Adrenal gland (tissue), 19 donors: ENCODE measurements around the gene TMEM17. TPM values are rescaled to one million over a fixed set of nuclear protein-coding genes. Genes with fewer than 3 reads are reported as not detected.

Source experiments
- DNase-seq, 7 donors: peaks; one replicate each; pipeline ENCODE4 v3.0.0-alpha.2; 2019 to 2020
- H3K27ac ChIP-seq, 5 donors: fragments of 200-600 bp; sonication (generic) in 4 of 5; 1 replicate in 3 of 5; 2 replicates in 2 of 5; pipeline versions ENCODE4 v1.5.1 to v1.8.0; 2016 to 2020; ENCODE audit warnings: mild to moderate bottlenecking in 1 of 5
- H3K27me3 ChIP-seq: fragments of 200-600 bp; 2 replicates; pipeline ENCODE4 v1.8.0; 2021
- H3K36me3 ChIP-seq, 2 donors: fragments of 200-600 bp; replicated peaks in 1 of 2; 1 replicate in 1 of 2; 2 replicates in 1 of 2; pipeline versions ENCODE4 v1.5.1 to v1.8.0; 2018 to 2022
- H3K4me1 ChIP-seq, 2 donors: fragments of 200-600 bp; replicated peaks in 1 of 2; 1 replicate in 1 of 2; 2 replicates in 1 of 2; pipeline versions ENCODE4 v1.5.1 to v1.8.0; 2018 to 2021
- H3K4me3 ChIP-seq, 4 donors: fragments of 200-600 bp; sonication (generic) in 3 of 4; one replicate each; pipeline ENCODE4 v1.5.1; 2016 to 2018
- H3K9me3 ChIP-seq, 3 donors: fragments of 200-600 bp; sonication (generic) in 1 of 3; replicated peaks in 1 of 3; 1 replicate in 2 of 3; 2 replicates in 1 of 3; pipeline versions ENCODE4 v1.5.1 to v1.8.0; 2016 to 2021
- CTCF ChIP-seq, 6 experiments: fragments of 450-650 bp in 4 of 6; fragments of 200-600 bp in 2 of 6; sonication (generic) in 1 of 6; IDR thresholded peaks; 1 replicate in 5 of 6; 2 replicates in 1 of 6; pipeline versions ENCODE4 v1.5.1 to v1.8.0; 2016 to 2021; ENCODE audit warnings: antibody characterized with exemption in 6 of 6, mild to moderate bottlenecking in 2 of 6, moderate library complexity in 1 of 6
- POLR2A ChIP-seq, 2 donors: fragments of 450-650 bp; IDR thresholded peaks; one replicate each; pipeline ENCODE4 v1.6.1; 2017; ENCODE audit warnings: antibody characterized with exemption in 2 of 2, mild to moderate bottlenecking in 2 of 2, moderate library complexity in 1 of 2
- WGBS, 4 donors: extraction: QIAGEN DNeasy Blood & Tissue Kit in 2 of 4; methylation state at CpG; one replicate each; pipeline versions ENCODE4 v1.1.5 to v1.1.7; 2013 to 2017; 5-methylcytosine and 5-hydroxymethylcytosine counted together
- intact Hi-C, 2 donors: fragments of 100-400 bp; cut with DNase I; formaldehyde crosslinking; loops; one replicate each; pipeline versions ENCODE4 v1.14.1 to v1.15.0; 2022 to 2023
- long read RNA-seq, 10 donors: library from polyadenylated mRNA in 3 of 10; unstranded in 2 of 10; stranded (forward) in 1 of 10; transcript quantifications; one replicate each; pipeline ENCODE4 v2.0.0 and lab custom pipeline, GENCODE V29; 2021 to 2026
- polyA plus RNA-seq, 3 donors: library from polyadenylated mRNA; stranded (reverse); fragments of 200-250 nt in 2 of 3; fragments of 350-450 nt in 1 of 3; fragmentation: Illumina TruSeq in 1 of 3; extraction: RNeasy Lipid Tissue Mini Kit (QIAGEN cat#74804) in 1 of 3; gene quantifications; one replicate each; pipeline ENCODE4 v1.2.3, GENCODE V29; 2013 to 2014
- total RNA-seq, 9 donors: library from RNA; depleted of rRNA in 4 of 9; stranded (reverse); fragments of >200 nt in 4 of 9; fragments of 120-200 nt in 1 of 9; fragmentation: NEBNext Ultra II Directional in 1 of 9; extraction: Animal tissue kit (Norgen Biotek cat#: 25700) in 1 of 9; gene quantifications; one replicate each; pipeline versions ENCODE4 v1.1.0 to v1.2.4, GENCODE V29; 2013 to 2023
- donor health status: healthy with polysubstance abuse.
- donor health status: Bipolar disorder and iron deficiency.
- donor health status: DM: yes; HTN: yes; CAD: no.
- donor health status: DM: no; HTN: no; CAD: no.
- donor health status: DM: no; HTN: no; CAD: no.
- donor health status: DM: yes; HTN: yes; CAD: no.

TMEM17 gene
- 1 to 10 TPM in 8 of 9 donors, under 1 TPM in 1; 0.30 to 6.5 (median 3.6) TPM for total RNA-seq
- polyA plus RNA-seq: 1 to 10 TPM; 1.1 to 7.2 (median 1.5) TPM
- long read RNA-seq, donor 1, transcript TMEM17-201 (4 exons, 1,797 nt): major isoform, 10 of 10 reads
- long read RNA-seq, donor 1, partial matches to known transcripts: 0 of 10 reads
- long read RNA-seq, donor 1, other reads (novel, unspliced or antisense): 0 of 10 reads
- long read RNA-seq, donor 2, transcript TMEM17-201 (4 exons, 1,797 nt): major isoform, 5 of 8 reads
- long read RNA-seq, donor 2, partial matches to known transcripts: 0 of 8 reads
- long read RNA-seq, donor 2, other reads (novel, unspliced or antisense): 0 of 8 reads
- long read RNA-seq, donor 3, partial matches to known transcripts: 0 of 3 reads
- long read RNA-seq, donor 3, other reads (novel, unspliced or antisense): 0 of 3 reads
- long read RNA-seq, donor 4, transcript TMEM17-201 (4 exons, 1,797 nt): major isoform, 9 of 10 reads
- long read RNA-seq, donor 4, partial matches to known transcripts: 0 of 10 reads
- long read RNA-seq, donor 4, other reads (novel, unspliced or antisense): 1 of 10 reads
- long read RNA-seq, donor 5, transcript TMEM17-201 (4 exons, 1,797 nt): major isoform, 10 of 10 reads
- long read RNA-seq, donor 5, partial matches to known transcripts: 0 of 10 reads
- long read RNA-seq, donor 5, other reads (novel, unspliced or antisense): 0 of 10 reads
- long read RNA-seq, donor 6, partial matches to known transcripts: 0 of 5 reads
- long read RNA-seq, donor 6, other reads (novel, unspliced or antisense): 1 of 5 reads
- long read RNA-seq, donor 7, partial matches to known transcripts: 0 of 5 reads
- long read RNA-seq, donor 7, other reads (novel, unspliced or antisense): 0 of 5 reads
- long read RNA-seq, donor 8, transcript TMEM17-201 (4 exons, 1,797 nt): major isoform, 5 of 5 reads
- long read RNA-seq, donor 8, partial matches to known transcripts: 0 of 5 reads
- long read RNA-seq, donor 8, other reads (novel, unspliced or antisense): 0 of 5 reads
- long read RNA-seq, donor 9, transcript TMEM17-201 (4 exons, 1,797 nt): major isoform, 5 of 5 reads
- long read RNA-seq, donor 9, partial matches to known transcripts: 0 of 5 reads
- long read RNA-seq, donor 9, other reads (novel, unspliced or antisense): 0 of 5 reads
- long read RNA-seq, donor 10, partial matches to known transcripts: 0 of 2 reads
- long read RNA-seq, donor 10, other reads (novel, unspliced or antisense): 0 of 2 reads

- intact Hi-C loops: no loop called here
- H3K4me1 ChIP-seq: peaks cover 7 to 10% of the 10 kb centered on the region in 2 donors
- H3K36me3 ChIP-seq: no peaks in the 10 kb centered on the region
- peak; percentile 95 to 97 (median 95) for DNase-seq
- WGBS, 4 donors: 0 to 1% (median 0%) methylated on average over 3 to 68 of the region's 68 CpGs
- TF ChIP-seq POLR2A (IDR thresholded peaks at IDR 0.05) (peak; percentile 37 to 88), CTCF (IDR thresholded peaks at IDR 0.05) (no peak)
- H3K4me3 ChIP-seq: peak within 1 kb of the TSS; percentile 11 to 93 (median 62)
- H3K27me3 ChIP-seq: no peaks in the 10 kb centered on the region
- H3K27ac ChIP-seq: peak within 1 kb of the TSS; percentile 80 to 93 (median 91)
- H3K9me3 ChIP-seq: no peaks in the 10 kb centered on the region
Observed at GRCh38 chr2:62505750-62506420, at the start of gene TMEM17. Gene TMEM17 (minus strand): TSS chr2:62506195. CDS start chr2:62506129, 66 bp downstream.

- no peak for TF ChIP-seq CTCF (IDR thresholded peaks at IDR 0.05)
- TF ChIP-seq POLR2A (IDR thresholded peaks at IDR 0.05): no peak
- no peaks in the 10 kb centered on the region for H3K27me3 ChIP-seq
- H3K9me3 ChIP-seq: no peaks in the 10 kb centered on the region
- intact Hi-C loops: no loop called here
- no peaks in the 10 kb centered on the region for H3K4me1 ChIP-seq
- H3K36me3 ChIP-seq: no peaks in the 10 kb centered on the region
- H3K4me3 ChIP-seq: no peak overlapping the region
- no peak for DNase-seq
- H3K27ac ChIP-seq: no peak overlapping the region
Observed at GRCh38 chr2:62554440-62554839, 48.4 kb upstream of the TMEM17 start.

- no peaks in the 10 kb centered on the region for H3K4me1 ChIP-seq
- H3K27ac ChIP-seq: no peak overlapping the region
- intact Hi-C loops: no loop called here
- TF ChIP-seq CTCF (IDR thresholded peaks at IDR 0.05): no peak
- no peak for TF ChIP-seq POLR2A (IDR thresholded peaks at IDR 0.05)
- 91 to 97% (median 92%) methylated on average over 2 of the region's 2 CpGs for WGBS, 4 donors
- H3K4me3 ChIP-seq: no peak overlapping the region
- DNase-seq: no peak
- no peaks in the 10 kb centered on the region for H3K27me3 ChIP-seq
- no peaks in the 10 kb centered on the region for H3K36me3 ChIP-seq
- H3K9me3 ChIP-seq: no peaks in the 10 kb centered on the region
Observed at GRCh38 chr2:62550461-62550860, 44.5 kb upstream of the TMEM17 start.
